Embryonic facial prominence (tissue), 1 donor: ENCODE measurements around the gene UTP14A.
"Not testable (repeated sequence)": the region's sequence is repeated elsewhere in the genome, so short reads cannot be mapped to it uniquely, and the experiment has no call there.

Experiments used
- DNase-seq: peaks from one replicate; pipeline ENCODE4 v3.0.0-alpha.2; 2016; ENCODE audit errors: extremely low spot score

UTP14A gene

DNA sequence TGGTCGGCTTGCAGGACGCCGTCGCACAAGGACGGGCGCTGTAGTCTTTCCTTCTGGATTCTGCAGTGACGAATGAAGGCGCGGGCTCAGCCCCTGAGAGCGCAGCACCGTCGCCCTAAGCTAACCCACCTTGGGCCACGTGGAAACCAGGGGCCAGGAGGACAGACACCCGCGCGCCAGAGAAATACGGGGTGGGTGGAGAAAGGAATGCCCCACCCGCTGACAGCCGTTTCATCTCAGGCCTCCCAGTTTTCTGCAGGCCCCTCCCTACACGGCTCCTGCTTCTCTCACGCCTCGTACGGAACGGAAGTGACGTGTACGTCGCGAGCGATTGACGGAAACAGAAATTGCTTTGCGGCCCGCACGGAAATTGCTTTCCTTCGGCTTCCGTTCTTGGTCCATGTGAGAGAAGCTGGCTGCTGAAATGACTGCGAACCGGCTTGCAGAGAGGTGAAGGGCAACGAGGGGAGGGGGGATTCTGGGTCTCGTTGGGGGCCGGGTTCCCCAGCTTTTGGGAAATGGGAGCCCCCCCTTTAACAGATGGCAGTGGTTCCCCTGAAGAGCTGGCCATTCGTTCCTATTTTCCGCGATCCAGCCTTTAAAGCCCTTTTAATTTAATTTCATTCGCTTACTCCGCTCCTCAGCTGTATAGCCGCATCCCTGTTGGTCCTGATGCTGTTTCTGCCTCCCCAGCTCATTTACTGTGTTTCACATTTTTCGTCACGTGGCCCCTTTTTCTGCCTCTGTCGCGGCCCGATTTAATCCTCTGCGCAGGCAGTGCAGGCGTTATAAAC, at the start of gene UTP14A:
Gene UTP14A (plus strand): TSS at position 378 of the 794 bp plus-strand sequence. CDS start 47 bp downstream, at position 425.
- DNase-seq: peak; percentile 74

- DNase-seq: not testable (repeated sequence)
These were observed 46.8 kb upstream of the UTP14A start for GRCh38 chrX:129859134-129859533.

- DNase-seq: not testable (repeated sequence)
These were observed 39.6 kb upstream of the UTP14A start for GRCh38 chrX:129866321-129866720.

DNA sequence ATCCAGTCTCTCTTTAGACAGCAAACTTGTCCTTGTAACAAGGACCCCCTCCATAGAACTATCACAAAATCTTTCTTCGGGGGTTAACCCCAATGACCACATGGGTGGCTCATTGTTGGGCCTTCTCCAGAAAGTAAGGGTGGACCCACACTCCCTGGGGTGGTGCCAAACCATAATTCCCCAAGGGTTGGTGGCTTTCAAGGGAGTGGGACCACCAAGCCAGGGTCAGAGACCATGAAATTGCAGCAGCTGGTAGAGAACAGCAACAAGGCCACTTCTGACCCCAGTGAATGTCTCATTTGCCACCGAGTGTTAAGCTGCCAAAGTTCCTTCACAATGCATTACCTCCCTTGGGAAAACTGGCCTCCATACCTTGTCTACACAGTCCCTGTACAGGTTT, 33.4 kb upstream of the UTP14A start:
- no peak for DNase-seq

DNA sequence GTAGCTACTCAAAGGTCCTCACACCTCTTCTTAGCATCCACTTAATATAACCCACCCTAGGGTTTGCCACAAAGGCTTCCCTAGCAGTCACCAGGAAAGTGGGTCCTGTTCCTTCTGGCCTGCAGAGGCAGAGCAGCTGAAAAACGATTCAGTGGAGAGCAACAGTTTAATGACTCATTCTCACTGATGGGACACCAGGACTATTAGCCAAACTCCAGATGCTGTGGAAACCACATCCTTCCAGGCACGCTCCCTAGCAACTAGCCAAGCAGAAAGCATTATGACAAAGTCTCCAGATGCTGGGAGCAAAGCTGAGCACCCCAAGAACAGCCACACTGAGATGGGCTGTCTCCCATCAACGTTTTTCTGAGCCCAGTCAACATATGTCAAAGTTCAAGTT, 30.3 kb upstream of the UTP14A start:
- no peak for DNase-seq

DNA sequence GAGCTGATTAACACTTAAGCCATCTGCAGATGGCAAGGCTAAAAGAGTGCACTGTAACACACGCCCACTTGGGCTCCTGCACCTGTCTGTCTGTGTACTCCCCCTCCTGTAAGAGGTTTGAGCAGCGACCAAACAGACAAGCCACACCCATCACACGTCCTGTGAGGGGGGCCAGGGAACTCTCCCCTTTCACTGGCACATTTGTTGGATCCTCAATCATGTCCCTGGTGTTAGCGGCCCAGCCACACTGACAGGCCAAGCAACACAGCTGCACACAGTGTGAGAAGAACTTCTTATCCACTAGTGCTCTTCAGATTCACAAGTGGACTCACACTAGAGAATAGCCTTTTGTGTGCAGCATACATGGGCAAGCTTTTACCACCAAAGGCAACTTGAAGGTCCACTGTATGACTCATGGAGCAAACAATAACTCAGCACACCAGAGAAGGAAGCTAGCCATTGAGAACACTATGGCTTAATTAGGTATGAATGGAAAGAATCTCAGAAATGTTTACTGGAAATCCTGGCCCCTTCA, 29.1 kb upstream of the UTP14A start:
- no peak for DNase-seq

DNA sequence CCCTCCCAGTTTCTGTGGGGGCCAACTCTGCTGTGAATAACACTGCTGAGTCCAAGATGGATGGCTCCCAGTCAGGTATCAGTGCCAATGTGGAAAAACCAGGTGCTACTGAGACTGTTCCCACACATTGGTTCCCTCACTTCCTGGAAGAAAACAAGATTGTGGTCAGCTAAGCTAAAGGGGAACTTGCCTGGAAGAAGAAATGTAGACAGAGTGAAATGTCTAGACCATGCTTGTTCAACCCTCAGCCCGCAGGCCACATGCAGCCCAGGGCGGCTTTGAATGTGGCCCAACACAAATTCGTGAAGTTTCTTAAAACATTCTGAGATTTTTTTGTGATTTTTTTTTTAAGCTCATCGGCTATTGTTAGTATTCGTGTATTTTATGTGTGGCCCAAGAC, 28.6 kb upstream of the UTP14A start:
- no peak for DNase-seq

- no peak for DNase-seq
These were observed 5.9 kb upstream of the UTP14A start for GRCh38 chrX:129900054-129900453.

GRCh38 chrX:129908636-129909035, 2.7 kb downstream of the UTP14A start:
- DNase-seq: no peak

DNA sequence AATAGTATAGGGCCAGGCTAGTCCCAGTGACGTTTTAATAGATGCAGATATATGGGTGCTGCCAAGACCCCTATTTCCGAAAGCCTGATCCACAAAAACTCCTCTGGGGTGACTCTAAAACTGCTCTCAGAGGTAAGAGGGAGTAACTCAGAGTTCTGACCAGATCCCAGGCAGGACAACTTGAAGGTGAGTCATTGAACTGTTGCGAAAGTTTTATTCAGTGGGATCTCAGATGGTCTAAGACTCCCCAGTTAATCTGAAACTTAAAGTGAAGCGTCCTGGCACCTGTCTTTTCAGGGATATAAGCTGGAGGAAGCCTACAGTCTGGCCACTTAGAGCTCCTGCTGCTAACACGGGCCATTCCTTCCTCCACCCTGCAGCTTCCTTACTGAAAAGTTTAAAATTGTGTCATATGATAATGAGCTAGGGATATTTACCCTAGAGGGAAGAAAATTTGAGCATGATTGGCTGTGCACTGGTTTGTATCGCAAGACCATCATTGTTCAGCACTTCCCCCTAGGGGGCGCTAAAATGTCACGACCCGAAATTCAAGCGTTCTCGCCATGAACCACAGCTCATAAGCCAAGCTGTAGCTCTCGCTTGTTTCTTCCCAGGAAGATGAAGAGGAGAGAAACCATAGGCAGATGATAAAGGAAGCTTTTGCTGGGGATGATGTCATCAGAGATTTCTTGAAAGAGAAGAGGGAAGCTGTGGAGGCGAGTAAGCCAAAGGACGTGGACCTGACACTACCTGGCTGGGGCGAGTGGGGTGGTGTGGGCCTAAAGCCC, 19.5 kb downstream of the UTP14A start:
- peak; percentile 24 for DNase-seq

GRCh38 chrX:129930941-129931410, 25.0 kb downstream of the UTP14A start:
- DNase-seq: no peak

DNA sequence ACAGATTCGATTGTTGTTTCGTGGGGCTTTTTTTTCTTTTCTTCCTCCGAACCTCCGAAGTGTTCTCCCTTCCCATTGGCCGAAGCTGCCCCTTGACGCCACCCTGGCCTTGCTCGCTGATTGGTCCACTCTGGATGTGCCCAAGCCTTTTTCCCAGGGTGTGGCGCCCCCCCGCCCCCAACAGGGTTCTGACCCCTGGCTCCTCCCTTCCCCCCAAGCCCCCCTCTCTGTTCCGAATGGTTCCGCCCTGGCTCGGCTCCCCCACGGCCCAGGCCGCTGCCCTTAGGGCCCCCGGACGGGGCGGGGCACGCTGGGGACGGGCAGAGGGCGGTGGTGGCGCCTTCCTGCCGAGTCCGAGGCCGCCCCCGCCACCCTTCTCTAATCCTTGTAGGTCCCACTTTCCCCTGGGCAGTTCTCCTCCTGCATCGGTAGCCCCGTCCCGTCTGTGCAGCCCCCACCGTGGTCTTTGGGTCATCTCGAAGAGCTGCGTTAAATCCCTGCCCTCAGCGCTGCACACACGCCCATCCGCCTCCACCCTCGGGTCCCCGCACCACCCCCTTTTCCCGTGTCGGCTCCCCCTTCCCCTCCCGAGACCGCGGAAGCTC, 25.5 kb downstream of the UTP14A start:
- DNase-seq: peak; percentile 29

GRCh38 chrX:129932016-129932820, 26.3 kb downstream of the UTP14A start:
- DNase-seq: peak; percentile 79

- DNase-seq: no peak
These were observed 26.9 kb downstream of the UTP14A start for GRCh38 chrX:129932821-129933321.

GRCh38 chrX:129933700-129934099, 27.7 kb downstream of the UTP14A start:
- no peak for DNase-seq

DNA sequence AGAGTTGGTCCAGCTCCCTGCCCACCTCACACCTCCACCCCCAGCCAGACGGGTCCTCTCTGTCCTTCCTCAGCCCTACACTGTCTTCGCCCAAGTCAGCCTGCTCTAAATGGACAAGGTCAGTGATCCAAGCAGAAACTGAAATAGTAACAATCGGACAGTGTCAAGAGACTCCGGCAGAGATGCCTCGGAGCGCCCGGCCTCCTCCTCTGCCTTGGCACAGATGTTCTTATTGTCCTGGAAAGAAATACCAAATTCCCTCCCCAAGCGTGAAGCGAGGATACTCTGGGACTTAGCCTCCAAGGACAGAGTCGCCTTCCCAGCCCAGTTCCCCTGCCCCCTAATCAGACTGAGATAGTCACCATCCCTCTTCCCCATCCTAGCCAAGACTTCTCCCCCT, 28.5 kb downstream of the UTP14A start:
- no peak for DNase-seq

- no peak for DNase-seq
These were observed 29.0 kb downstream of the UTP14A start for GRCh38 chrX:129934952-129935351.

DNA sequence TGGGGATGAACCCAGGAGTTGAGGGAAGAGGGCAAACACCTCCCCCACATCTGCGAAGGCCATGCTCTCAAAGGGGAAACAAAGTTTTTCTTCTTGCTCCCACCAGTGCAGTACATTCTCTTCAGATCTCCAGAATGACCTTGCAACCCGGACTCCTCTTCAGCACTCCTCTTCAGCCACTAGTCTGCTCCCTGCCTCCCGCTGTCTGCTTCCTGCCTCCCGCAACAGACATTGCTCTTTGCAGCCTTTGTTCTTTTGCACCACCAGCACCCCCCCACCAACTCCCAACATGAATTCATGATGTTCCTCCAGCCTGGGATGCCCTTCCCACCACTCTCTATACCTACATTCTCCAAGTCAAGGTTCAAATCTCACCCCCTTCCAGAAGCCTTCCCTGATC, 32.1 kb downstream of the UTP14A start:
- DNase-seq: no peak

GRCh38 chrX:129939986-129940385, 34.0 kb downstream of the UTP14A start:
- no peak for DNase-seq

- DNase-seq: no peak
These were observed 34.8 kb downstream of the UTP14A start for GRCh38 chrX:129940721-129941120.

- DNase-seq: no peak
These were observed 39.2 kb downstream of the UTP14A start for GRCh38 chrX:129945131-129945530.
